ENCODE results near the gene MIX23.

Gene MIX23

DNA sequence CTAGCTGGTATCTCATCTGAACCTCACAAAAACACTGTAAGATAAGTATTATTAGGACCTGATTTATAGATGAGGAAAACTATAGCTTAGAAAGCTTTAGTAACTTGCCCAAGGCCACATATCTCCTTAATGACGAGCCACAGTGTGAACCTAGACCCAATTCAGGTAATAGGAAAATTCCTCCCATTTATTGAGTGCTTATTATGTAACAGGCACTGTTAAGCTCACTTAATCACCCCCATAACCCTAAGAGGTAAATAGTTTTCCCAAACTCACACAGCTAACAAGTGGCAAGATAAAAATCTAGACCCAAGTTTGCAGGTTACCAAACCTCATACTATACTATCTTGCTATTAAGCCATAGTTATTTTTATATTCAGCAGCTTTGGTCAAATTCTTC, 24.9 kb upstream of the MIX23 start:
- H3K4me3 ChIP-seq (ENCODE audit: low read length) = no peak overlapping the region
- H2AFZ ChIP-seq (ENCODE audit: low read depth, low read length) = no peak overlapping the region
- H3K4me1 ChIP-seq (ENCODE audit: low read length) = no peaks in the 10 kb centered on the region
- no peak for TF ChIP-seq EZH2phosphoT487 (IDR thresholded peaks at IDR 0.05; ENCODE audit: low read depth)
- TF ChIP-seq, protein P1, sequence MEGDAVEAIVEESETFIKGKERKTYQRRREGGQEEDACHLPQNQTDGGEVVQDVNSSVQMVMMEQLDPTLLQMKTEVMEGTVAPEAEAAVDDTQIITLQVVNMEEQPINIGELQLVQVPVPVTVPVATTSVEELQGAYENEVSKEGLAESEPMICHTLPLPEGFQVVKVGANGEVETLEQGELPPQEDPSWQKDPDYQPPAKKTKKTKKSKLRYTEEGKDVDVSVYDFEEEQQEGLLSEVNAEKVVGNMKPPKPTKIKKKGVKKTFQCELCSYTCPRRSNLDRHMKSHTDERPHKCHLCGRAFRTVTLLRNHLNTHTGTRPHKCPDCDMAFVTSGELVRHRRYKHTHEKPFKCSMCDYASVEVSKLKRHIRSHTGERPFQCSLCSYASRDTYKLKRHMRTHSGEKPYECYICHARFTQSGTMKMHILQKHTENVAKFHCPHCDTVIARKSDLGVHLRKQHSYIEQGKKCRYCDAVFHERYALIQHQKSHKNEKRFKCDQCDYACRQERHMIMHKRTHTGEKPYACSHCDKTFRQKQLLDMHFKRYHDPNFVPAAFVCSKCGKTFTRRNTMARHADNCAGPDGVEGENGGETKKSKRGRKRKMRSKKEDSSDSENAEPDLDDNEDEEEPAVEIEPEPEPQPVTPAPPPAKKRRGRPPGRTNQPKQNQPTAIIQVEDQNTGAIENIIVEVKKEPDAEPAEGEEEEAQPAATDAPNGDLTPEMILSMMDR (IDR thresholded peaks at IDR 0.05; ENCODE audit: low read depth, low read length) = no peak
- peaks cover 7% of the 10 kb centered on the region for H3K79me2 ChIP-seq (ENCODE audit: low read length)
- no peaks in the 10 kb centered on the region for H3K9me3 ChIP-seq (ENCODE audit: insufficient read depth, low read length)
- H4K20me1 ChIP-seq (ENCODE audit: insufficient read depth, low read length) = peaks cover under 1% of the 10 kb centered on the region; the same call in 1 of the 2 replicates
- H3K9ac ChIP-seq (ENCODE audit: low read length) = no peak overlapping the region
- H3K36me3 ChIP-seq (replicated peaks; ENCODE audit: low read depth, low read length) = peaks cover 75% of the 10 kb centered on the region
- H3K27me3 ChIP-seq (ENCODE audit: low read depth, low read length) = no peaks in the 10 kb centered on the region
- H3K4me2 ChIP-seq (ENCODE audit: low read length) = no peak overlapping the region
- no peak overlapping the region for H3K27ac ChIP-seq (ENCODE audit: low read length)

- Histone ChIP-seq H2AFZ (ENCODE audit: low read depth, low read length) (no peak overlapping the region), H3K4me1 (ENCODE audit: low read length) (no peaks in the 10 kb centered on the region), H3K36me3 (replicated peaks; ENCODE audit: low read depth, low read length) (peaks cover 75% of the 10 kb centered on the region), H3K4me3 (ENCODE audit: low read length) (no peak overlapping the region), H3K4me2 (ENCODE audit: low read length) (no peak overlapping the region), H3K9ac (ENCODE audit: low read length) (no peak overlapping the region), H3K9me3 (ENCODE audit: insufficient read depth, low read length) (no peaks in the 10 kb centered on the region), H3K27me3 (ENCODE audit: low read depth, low read length) (no peaks in the 10 kb centered on the region), H4K20me1 (ENCODE audit: insufficient read depth, low read length) (peaks cover 10% of the 10 kb centered on the region; the same call in 1 of the 2 replicates), H3K79me2 (ENCODE audit: low read length) (peaks cover 5% of the 10 kb centered on the region; the same call in 1 of the 2 replicates), H3K27ac (ENCODE audit: low read length) (no peak overlapping the region)
- no peak for TF ChIP-seq EZH2phosphoT487 (IDR thresholded peaks at IDR 0.05; ENCODE audit: low read depth)
- TF ChIP-seq, protein P1 (IDR thresholded peaks at IDR 0.05; ENCODE audit: low read depth, low read length) = no peak
These were observed 23.2 kb upstream of the MIX23 start for GRCh38 chr3:122406198-122406597.

GRCh38 chr3:122405015-122405414, 22.0 kb upstream of the MIX23 start:
- H3K9me3 ChIP-seq (ENCODE audit: insufficient read depth, low read length) = no peaks in the 10 kb centered on the region
- TF ChIP-seq EZH2phosphoT487 (IDR thresholded peaks at IDR 0.05; ENCODE audit: low read depth) = no peak
- TF ChIP-seq, protein P1 (IDR thresholded peaks at IDR 0.05; ENCODE audit: low read depth, low read length) = no peak
- peaks cover 6% of the 10 kb centered on the region; the same call in 1 of the 2 replicates for H3K79me2 ChIP-seq (ENCODE audit: low read length)
- peaks cover 10% of the 10 kb centered on the region; the same call in 1 of the 2 replicates for H4K20me1 ChIP-seq (ENCODE audit: insufficient read depth, low read length)
- H3K4me1 ChIP-seq (ENCODE audit: low read length) = no peaks in the 10 kb centered on the region
- no peak overlapping the region for H3K9ac ChIP-seq (ENCODE audit: low read length)
- no peak overlapping the region for H3K4me3 ChIP-seq (ENCODE audit: low read length)
- H3K27ac ChIP-seq (ENCODE audit: low read length) = no peak overlapping the region
- no peaks in the 10 kb centered on the region for H3K27me3 ChIP-seq (ENCODE audit: low read depth, low read length)
- no peak overlapping the region for H3K4me2 ChIP-seq (ENCODE audit: low read length)
- no peak overlapping the region for H2AFZ ChIP-seq (ENCODE audit: low read depth, low read length)
- H3K36me3 ChIP-seq (replicated peaks; ENCODE audit: low read depth, low read length) = peaks cover 63% of the 10 kb centered on the region

DNA sequence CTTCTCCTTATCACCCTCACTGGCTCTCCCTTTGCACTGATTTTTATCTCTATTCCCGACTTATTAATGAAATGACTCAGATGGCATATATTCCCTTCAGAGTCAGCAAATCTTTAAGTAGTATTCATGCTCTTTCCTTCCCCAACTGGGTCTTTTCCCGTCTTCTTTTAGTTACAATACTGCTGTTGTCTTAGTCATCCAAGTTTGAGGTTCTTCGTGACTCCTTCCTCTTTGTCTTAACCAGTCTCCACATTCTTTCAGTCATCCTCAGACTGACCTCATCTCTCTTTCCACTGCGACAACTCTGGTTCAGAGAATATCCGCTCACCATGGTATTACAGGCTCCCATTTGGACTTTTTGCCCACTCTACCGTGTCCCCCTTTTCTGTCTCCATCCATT, 20.5 kb upstream of the MIX23 start:
- H3K4me3 ChIP-seq (ENCODE audit: low read length) = no peak overlapping the region
- no peak overlapping the region for H3K9ac ChIP-seq (ENCODE audit: low read length)
- peaks cover 10% of the 10 kb centered on the region; the same call in 1 of the 2 replicates for H4K20me1 ChIP-seq (ENCODE audit: insufficient read depth, low read length)
- H3K36me3 ChIP-seq (replicated peaks; ENCODE audit: low read depth, low read length) = peaks cover 54% of the 10 kb centered on the region
- H3K9me3 ChIP-seq (ENCODE audit: insufficient read depth, low read length) = no peaks in the 10 kb centered on the region
- no peaks in the 10 kb centered on the region for H3K27me3 ChIP-seq (ENCODE audit: low read depth, low read length)
- H2AFZ ChIP-seq (ENCODE audit: low read depth, low read length) = no peak overlapping the region
- H3K27ac ChIP-seq (ENCODE audit: low read length) = no peak overlapping the region
- TF ChIP-seq EZH2phosphoT487 (IDR thresholded peaks at IDR 0.05; ENCODE audit: low read depth) = no peak
- TF ChIP-seq, protein P1 (IDR thresholded peaks at IDR 0.05; ENCODE audit: low read depth, low read length) = no peak
- H3K79me2 ChIP-seq (ENCODE audit: low read length) = peaks cover 13% of the 10 kb centered on the region; the same call in 1 of the 2 replicates
- H3K4me2 ChIP-seq (ENCODE audit: low read length) = no peak overlapping the region
- no peaks in the 10 kb centered on the region for H3K4me1 ChIP-seq (ENCODE audit: low read length)

Data from OCI-LY3 (cell line).